HepG2 (cell line): ENCODE data around the gene ERRFI1.

Source experiments
- MAFF ChIP-seq: IDR thresholded peaks from 2 replicates; pipeline ENCODE4 v1.6.1; 2011; ENCODE audit warnings: low read depth, low read length, improper control_type of control experiment
- NFE2 ChIP-seq: sonication (generic); formaldehyde crosslinking; IDR thresholded peaks from 2 replicates; pipeline ENCODE4 v1.4.0; 2020; ENCODE audit warnings: missing genetic modification reagents
- ZBTB21 ChIP-seq: sonication (generic); formaldehyde crosslinking; IDR thresholded peaks from 2 replicates; pipeline ENCODE4 v1.4.0; 2020; ENCODE audit warnings: missing genetic modification reagents
- TF ChIP-seq, protein P1 (sequence below): IDR thresholded peaks from 2 replicates; pipeline ENCODE4 v1.6.1; 2018; ENCODE audit warnings: missing genetic modification reagents
- TF ChIP-seq, protein P2 (sequence below): sonication (generic); formaldehyde crosslinking; IDR thresholded peaks from 2 replicates; pipeline ENCODE4 v1.5.0; 2020; ENCODE audit warnings: mild to moderate bottlenecking, missing genetic modification reagents, borderline replicate concordance
- TF ChIP-seq, protein P3 (sequence below): sonication (generic); formaldehyde crosslinking; IDR thresholded peaks from 2 replicates; pipeline ENCODE4 v1.9.0; 2021; ENCODE audit warnings: missing genetic modification reagents, borderline replicate concordance

DNA sequence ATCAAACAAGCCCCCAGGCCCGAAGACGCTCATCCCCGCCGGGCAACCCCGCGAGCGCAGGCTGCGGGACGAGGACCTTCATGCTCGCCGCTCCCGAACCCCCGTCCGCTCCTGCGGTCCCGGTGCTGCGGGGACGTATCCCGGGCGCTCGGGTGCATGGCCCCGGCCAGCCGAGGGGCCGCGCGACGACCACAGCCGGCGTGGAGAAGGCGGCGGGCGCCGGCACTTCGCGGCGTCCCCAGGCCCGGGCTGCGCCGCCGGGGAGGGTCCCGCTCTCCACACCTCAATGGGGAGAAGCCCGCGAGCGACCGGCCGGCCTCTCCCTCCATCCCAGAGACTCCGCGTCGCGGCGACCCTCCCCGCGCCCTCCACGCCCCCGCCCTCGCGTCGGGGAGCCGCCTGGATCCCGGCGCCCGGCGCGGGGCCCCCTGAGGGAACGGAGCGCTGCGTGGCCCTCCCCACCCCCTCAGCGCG, 401 bp downstream of the ERRFI1 start:
- TF ChIP-seq, protein P1, sequence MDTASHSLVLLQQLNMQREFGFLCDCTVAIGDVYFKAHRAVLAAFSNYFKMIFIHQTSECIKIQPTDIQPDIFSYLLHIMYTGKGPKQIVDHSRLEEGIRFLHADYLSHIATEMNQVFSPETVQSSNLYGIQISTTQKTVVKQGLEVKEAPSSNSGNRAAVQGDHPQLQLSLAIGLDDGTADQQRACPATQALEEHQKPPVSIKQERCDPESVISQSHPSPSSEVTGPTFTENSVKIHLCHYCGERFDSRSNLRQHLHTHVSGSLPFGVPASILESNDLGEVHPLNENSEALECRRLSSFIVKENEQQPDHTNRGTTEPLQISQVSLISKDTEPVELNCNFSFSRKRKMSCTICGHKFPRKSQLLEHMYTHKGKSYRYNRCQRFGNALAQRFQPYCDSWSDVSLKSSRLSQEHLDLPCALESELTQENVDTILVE: no peak
- TF ChIP-seq ZBTB21 (CRISPR knock-in tag) (no peak), NFE2 (CRISPR knock-in tag) (no peak), MAFF (no peak)
- TF ChIP-seq, protein P2, sequence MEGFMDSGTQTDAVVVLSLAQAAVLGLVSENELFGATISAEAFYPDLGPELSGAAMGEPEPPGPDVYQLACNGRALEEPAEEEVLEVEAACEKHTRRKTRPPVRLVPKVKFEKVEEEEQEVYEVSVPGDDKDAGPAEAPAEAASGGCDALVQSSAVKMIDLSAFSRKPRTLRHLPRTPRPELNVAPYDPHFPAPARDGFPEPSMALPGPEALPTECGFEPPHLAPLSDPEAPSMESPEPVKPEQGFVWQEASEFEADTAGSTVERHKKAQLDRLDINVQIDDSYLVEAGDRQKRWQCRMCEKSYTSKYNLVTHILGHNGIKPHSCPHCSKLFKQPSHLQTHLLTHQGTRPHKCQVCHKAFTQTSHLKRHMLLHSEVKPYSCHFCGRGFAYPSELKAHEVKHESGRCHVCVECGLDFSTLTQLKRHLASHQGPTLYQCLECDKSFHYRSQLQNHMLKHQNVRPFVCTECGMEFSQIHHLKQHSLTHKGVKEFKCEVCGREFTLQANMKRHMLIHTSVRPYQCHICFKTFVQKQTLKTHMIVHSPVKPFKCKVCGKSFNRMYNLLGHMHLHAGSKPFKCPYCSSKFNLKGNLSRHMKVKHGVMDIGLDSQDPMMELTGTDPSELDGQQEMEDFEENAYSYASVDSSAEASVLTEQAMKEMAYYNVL (CRISPR knock-in tag): no peak
- TF ChIP-seq, protein P3, sequence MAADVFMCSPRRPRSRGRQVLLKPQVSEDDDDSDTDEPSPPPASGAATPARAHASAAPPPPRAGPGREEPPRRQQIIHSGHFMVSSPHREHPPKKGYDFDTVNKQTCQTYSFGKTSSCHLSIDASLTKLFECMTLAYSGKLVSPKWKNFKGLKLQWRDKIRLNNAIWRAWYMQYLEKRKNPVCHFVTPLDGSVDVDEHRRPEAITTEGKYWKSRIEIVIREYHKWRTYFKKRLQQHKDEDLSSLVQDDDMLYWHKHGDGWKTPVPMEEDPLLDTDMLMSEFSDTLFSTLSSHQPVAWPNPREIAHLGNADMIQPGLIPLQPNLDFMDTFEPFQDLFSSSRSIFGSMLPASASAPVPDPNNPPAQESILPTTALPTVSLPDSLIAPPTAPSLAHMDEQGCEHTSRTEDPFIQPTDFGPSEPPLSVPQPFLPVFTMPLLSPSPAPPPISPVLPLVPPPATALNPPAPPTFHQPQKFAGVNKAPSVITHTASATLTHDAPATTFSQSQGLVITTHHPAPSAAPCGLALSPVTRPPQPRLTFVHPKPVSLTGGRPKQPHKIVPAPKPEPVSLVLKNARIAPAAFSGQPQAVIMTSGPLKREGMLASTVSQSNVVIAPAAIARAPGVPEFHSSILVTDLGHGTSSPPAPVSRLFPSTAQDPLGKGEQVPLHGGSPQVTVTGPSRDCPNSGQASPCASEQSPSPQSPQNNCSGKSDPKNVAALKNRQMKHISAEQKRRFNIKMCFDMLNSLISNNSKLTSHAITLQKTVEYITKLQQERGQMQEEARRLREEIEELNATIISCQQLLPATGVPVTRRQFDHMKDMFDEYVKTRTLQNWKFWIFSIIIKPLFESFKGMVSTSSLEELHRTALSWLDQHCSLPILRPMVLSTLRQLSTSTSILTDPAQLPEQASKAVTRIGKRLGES: no peak
